GM20000 (cell line): ENCODE data around the gene APBB1IP.
"Not testable (repeated sequence)": the region's sequence is repeated elsewhere in the genome, so short reads cannot be mapped to it uniquely, and the experiment has no call there.

Experiments
- DNase-seq: peaks from one replicate; pipeline ENCODE4 v3.0.0; 2012; ENCODE audit warnings: low spot score
- CTCF ChIP-seq: IDR thresholded peaks from 2 replicates; pipeline ENCODE4 v1.5.1; 2012; ENCODE audit warnings: mild to moderate bottlenecking, control low read depth; ENCODE audit errors: extremely low read depth, missing control alignments

Gene APBB1IP

GRCh38 chr10:26586211-26586610, 148.1 kb downstream of the APBB1IP start:
- no peak for DNase-seq
- no peak for TF ChIP-seq CTCF

DNA sequence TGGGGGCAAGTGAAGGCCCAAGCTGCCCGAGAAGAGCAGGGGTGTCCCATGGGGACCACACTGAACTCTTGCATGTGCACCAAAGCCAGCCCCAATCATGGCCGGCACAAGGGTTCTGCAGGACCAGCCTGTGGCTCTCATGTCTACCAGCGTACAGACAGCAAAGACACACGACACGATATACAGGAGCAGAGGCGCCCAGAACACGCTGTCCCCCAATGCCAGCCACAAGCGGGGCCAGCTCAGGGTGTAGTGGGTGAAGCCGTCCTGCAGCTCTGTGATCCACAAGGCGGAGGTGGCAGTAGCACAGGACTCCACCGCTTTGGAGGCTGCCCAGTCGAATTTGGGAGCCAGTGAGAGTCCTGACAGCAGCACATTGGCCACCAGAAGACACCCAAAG, 150.5 kb downstream of the APBB1IP start:
- DNase-seq, result no peak
- no peak for TF ChIP-seq CTCF

DNA sequence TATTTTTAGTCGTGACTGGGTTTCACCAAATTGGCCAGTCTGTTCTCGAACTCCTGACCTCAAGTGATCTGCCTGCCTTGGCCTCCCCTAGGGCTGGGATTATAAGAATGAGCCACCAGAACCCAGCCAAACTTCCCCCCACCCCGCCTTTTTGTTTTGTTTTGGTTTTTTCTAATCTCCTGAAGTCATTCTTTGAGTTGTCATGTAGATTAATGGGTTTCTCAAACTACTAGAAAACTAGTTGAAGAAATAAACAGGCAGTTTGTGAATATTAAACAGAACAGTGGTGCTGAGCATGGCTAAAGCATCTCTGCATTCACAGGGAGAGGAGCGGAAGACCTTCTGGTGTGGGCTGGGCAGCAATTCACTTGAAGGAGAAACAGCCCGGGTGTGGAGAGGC, 151.7 kb downstream of the APBB1IP start:
- not testable (repeated sequence) for DNase-seq

- TF ChIP-seq CTCF, result no peak
- DNase-seq, result peak; percentile 49
These were observed 155.8 kb downstream of the APBB1IP start for GRCh38 chr10:26593896-26594295.

DNA sequence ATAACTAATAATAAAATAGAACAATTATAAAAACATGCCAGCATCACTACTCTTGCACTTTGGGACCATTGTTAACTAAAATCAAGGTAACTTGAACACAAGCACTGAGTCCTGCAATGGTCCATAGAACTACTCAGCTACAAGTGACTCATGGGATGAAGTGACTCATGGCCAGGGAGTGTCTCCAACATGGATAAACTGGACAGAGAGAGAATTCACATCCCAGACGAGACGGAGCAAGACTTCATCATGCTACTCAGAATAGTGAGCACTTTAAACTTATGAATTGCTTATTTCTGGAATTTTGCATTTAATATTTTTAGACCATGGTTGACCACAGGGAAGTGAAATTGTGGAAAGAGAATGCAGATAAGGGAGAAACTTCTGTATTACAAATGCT, 165.1 kb downstream of the APBB1IP start:
- DNase-seq, result not testable (repeated sequence)

- DNase-seq, result not testable (repeated sequence)
These were observed 166.4 kb downstream of the APBB1IP start for GRCh38 chr10:26604320-26605093.

GRCh38 chr10:26606389-26606877, 168.3 kb downstream of the APBB1IP start:
- peak; percentile 7 for DNase-seq

- DNase-seq, result no peak
- TF ChIP-seq CTCF, result no peak
These were observed 174.2 kb downstream of the APBB1IP start for GRCh38 chr10:26612151-26612915.
